ENCODE results near the gene LRRC14B.

DNA sequence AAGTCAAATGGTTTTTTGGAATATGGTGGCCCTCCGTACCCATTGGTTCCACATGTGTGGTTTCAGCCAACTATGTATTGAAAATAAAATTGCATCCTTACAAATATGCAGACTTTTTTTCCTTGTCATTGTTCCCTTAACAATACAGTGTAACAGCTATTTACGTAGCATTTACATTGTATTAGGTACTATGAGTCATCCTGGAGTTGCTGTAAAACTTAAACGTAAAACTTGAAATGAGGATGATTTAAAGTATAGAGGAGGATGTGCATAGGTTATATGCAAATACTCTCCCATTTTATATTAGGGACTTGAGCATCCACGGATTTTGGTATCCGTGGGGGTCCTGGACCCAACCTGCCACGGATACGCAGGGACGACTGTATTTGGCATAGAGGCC is 43.2 kb downstream of the LRRC14B start:
- no peak for TF ChIP-seq EZH2phosphoT487 (IDR thresholded peaks at IDR 0.05; ENCODE audit: insufficient read depth, low read depth)
- TF ChIP-seq EZH2 (IDR thresholded peaks at IDR 0.05; ENCODE audit: insufficient read depth, poor library complexity, severe bottlenecking) = no peak
